HG03039 (cell line): ENCODE measurements around the gene ID2.

Source experiments
- ATAC-seq: cut with Tn5 transposase; IDR thresholded peaks from one replicate; pipeline ENCODE4 v1.9.1; 2021; ENCODE audit warnings: mild to moderate bottlenecking, moderate library complexity; ENCODE audit not compliant: unreplicated experiment

ID2 gene

DNA sequence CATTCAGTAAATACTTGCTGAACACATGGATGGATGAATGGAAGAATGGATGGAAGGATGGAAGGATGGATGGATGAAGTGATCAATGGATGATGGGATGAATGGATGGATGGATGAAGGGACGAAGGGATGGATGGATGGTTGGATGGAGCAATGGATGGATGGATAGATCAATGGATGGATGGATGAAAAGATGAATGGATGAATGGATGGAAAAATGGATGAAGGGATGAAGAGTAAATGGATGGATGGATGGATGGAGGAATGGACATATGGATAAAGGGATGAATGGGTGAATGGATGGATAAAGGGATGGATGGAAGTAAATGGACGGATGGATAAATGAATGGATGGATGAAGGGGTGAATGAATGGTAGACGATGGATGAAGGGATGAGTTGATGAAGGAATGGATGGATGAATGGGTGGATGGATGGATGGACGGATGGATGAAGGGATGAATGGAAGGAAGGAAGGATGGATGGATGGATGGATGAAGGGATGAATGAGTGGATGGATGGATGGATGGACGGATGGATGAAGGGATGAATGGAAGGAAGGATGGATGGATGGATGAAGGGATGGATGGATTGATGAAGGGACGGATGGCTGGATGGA lies 13.9 kb upstream of the ID2 start:
- ATAC-seq = no peak

DNA sequence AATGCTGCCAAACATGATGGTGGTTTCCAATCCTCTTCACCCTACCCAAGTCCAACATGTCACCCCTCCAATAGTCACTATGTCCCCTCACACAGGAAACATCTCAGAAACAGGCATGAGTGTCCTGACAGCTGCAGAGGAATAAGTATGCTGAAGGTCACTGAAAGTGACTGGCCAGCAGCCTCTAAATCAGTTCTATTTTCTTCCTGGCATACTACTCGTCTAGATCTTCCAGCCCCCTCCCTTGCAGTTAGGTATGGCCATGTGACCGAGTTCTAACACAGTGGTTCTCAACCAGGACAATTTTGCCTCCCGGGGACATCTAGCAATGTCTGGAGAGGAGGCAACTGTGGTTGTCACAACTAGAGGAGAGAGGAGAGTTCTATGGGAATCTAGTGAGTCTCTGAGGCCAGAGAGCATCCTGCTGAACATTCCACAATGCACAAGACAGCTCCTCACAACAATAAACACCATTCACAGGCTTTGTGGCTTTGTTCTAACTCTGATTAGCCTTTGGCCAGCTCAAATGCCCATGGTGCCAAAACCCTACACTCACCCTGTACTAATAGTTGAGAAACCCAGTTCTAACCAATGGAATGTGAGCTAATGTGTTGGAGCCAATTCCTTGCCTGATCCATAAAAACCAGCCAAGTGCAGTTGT lies 12.6 kb upstream of the ID2 start:
- ATAC-seq = no peak

DNA sequence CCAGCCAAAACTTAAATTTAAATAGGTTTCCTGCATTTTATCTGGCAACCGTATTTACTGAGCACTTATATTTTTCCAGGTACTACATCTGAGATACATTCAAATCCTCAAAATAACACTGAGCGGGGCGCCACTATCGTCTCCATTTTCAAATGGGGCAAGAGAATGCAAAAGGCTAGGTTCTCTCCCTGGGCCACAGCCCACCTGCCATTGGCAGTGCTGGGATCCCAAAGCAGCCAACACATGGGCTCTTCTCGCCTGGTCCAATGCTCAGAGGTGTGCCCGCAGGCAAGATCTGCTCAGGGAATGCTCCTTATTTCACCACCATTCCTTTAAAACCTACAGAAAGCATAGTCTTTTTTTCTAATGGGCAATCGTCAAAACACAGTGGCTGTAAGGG lies 11.3 kb upstream of the ID2 start:
- no peak for ATAC-seq

- ATAC-seq = no peak
Observed at GRCh38 chr2:8671176-8671575, 10.7 kb upstream of the ID2 start.

- ATAC-seq = no peak
Observed at GRCh38 chr2:8671802-8672201, 10.1 kb upstream of the ID2 start.

- ATAC-seq = no peak
Observed at GRCh38 chr2:8672940-8673339, 8.9 kb upstream of the ID2 start.

DNA sequence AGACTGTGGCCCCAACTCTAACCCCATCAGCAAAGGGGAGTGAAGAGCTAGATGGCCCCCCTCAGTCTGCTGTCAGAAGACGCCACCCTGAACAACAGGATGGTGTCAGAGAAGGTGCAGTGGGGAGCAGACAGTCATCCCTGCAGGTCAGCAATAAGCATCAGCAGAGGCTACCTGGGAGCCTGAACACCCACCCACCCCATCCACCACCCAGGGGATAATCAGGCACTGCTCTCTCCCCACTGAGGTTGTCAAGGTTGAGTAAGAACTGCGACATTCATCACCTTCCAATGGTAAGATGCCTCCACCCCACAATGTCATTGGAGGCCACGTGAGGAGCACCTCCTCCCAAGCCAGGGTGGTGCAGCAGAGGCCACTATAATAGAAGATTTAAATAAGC lies 8.5 kb upstream of the ID2 start:
- ATAC-seq = no peak

DNA sequence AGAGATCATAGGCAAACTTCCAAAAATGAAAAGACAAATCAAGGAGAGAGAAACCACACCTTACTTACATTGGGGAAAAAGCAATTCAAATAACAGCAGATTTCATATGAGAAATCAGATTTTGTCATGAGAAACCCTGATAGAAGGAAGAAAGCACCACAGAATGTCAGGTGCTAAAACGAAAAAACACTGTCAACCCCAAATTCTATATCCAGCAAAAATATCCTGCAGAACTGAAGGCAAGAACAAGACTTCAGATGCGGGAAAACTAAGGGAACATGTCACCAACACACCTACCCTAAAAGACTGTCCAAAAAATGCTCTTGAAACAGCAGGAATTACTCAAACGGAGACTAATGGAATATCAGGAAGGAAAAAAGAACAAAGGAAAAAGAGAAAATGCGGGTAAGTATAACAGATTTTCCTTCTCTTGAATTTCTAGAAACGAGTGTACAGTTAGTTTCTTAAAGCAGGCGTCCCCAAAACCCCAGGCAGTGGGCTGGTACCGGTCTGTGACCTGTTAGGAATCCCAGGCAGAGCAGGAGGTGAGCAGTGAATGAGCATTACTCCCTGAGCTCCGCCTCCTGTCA lies 7.3 kb upstream of the ID2 start:
- ATAC-seq = no peak

- ATAC-seq = no peak
Observed at GRCh38 chr2:8675543-8675942, 6.3 kb upstream of the ID2 start.

DNA sequence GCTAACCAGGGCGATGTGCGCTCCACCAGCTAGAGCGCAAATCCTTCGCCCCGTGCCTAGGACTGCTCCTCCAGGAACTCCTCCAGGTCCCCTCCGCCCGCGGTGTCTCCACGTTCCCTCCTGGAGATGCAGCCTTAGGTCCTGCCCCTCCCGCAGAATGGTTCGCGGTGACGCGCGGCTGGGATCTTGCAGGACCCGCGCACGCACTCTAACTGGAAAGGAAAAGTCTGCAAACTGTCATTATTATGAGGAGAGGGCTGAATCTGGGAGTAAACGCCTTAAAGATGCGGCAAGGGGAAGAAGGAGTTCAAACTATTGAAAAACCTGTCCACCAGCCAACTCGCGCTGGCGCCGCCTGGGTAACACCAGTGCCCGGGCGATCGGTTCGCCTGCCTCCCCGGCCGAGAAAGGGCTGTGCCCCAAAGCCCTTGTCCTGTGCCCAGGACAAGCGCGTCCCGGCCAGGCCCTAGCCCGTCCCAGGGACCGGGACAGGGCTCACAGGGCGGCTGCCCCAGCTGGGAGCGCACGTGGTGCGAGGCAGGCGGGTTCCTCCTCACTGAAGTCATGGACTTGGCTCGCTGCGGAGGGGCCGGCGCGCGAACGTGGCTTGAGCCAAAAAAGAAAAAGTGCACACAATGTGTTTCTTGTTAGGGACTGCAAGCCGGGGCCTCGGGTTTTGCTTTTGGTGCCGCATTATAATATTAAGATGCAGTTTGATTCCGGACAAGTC lies 5.5 kb upstream of the ID2 start:
- ATAC-seq = no peak

GRCh38 chr2:8676921-8677645 lies 4.8 kb upstream of the ID2 start:
- ATAC-seq = no peak

GRCh38 chr2:8677646-8678592 lies 3.9 kb upstream of the ID2 start:
- no peak for ATAC-seq

- ATAC-seq = peak; percentile 65
Observed at GRCh38 chr2:8678731-8679566, 2.9 kb upstream of the ID2 start.

- ATAC-seq = no peak
Observed at GRCh38 chr2:8679567-8679826, 2.4 kb upstream of the ID2 start.

- ATAC-seq = no peak
Observed at GRCh38 chr2:8679827-8680731, 1.8 kb upstream of the ID2 start.

GRCh38 chr2:8680822-8681760 lies 765 bp upstream of the ID2 start:
- no peak for ATAC-seq
